ENCODE data around the gene GBP3. TPM values are rescaled to one million over a fixed set of nuclear protein-coding genes. Genes with fewer than 3 reads are reported as not detected.

GBP3 gene
- total RNA-seq, 4 donors from 2014 or later = 9.2 to 25.8 (median 11.2) TPM

- DNase-seq (ENCODE audit: low spot score in 2 of 2) = no peak
- no peaks in the 10 kb centered on the region for H3K9me3 ChIP-seq
- H3K36me3 ChIP-seq = peaks cover 0 to 20% (median 0%) of the 10 kb centered on the region in 3 donors
- H3K27ac ChIP-seq = no peak overlapping the region
- peaks cover 0 to 76% (median 24%) of the 10 kb centered on the region in 4 donors for H3K4me1 ChIP-seq
- no peak overlapping the region for H3K4me3 ChIP-seq
- TF ChIP-seq POLR2A (IDR thresholded peaks at IDR 0.05) (no peak), CTCF (IDR thresholded peaks at IDR 0.05) (no peak), EP300 (IDR thresholded peaks at IDR 0.05) (no peak)
- H3K27me3 ChIP-seq = no peaks in the 10 kb centered on the region
- 90 to 93% methylated on average over 1 of the region's 1 CpG for WGBS, 2 donors
Measured at GRCh38 chr1:88990426-88990825, 32.2 kb downstream of the GBP3 start.

GRCh38 chr1:88985692-88986091, 37.0 kb downstream of the GBP3 start:
- Histone ChIP-seq H3K27me3 (no peaks in the 10 kb centered on the region), H3K27ac (peak overlapping the region; percentile 69 to 92 (median 79)), H3K36me3 (peaks cover 0 to 33% (median 0%) of the 10 kb centered on the region in 3 donors), H3K4me1 (peaks cover 0 to 94% (median 38%) of the 10 kb centered on the region in 4 donors), H3K9me3 (no peaks in the 10 kb centered on the region), H3K4me3 (no peak overlapping the region)
- TF ChIP-seq CTCF (IDR thresholded peaks at IDR 0.05) = no peak
- TF ChIP-seq POLR2A (IDR thresholded peaks at IDR 0.05) = no peak
- no peak for TF ChIP-seq EP300 (IDR thresholded peaks at IDR 0.05)
- DNase-seq (ENCODE audit: low spot score in 2 of 2) = no peak
- 84 to 89% methylated on average over 4 of the region's 4 CpGs for WGBS, 2 donors

GRCh38 chr1:88985032-88985431, 37.6 kb downstream of the GBP3 start:
- TF ChIP-seq EP300 (IDR thresholded peaks at IDR 0.05) (peak in 1 of 2 donors; percentile 51), CTCF (IDR thresholded peaks at IDR 0.05) (no peak)
- Histone ChIP-seq H3K4me3 (peak overlapping the region in 2 of 4 donors; percentile 13 to 25), H3K9me3 (no peaks in the 10 kb centered on the region), H3K27me3 (no peaks in the 10 kb centered on the region), H3K27ac (peak overlapping the region; percentile 69 to 92 (median 79)), H3K36me3 (peaks cover 0 to 33% (median 0%) of the 10 kb centered on the region in 3 donors), H3K4me1 (peaks cover 0 to 94% (median 41%) of the 10 kb centered on the region in 4 donors)
- WGBS, 2 donors = 17% methylated on average over 1 of the region's 1 CpG
- peak in 1 of 2 donors; percentile 28 for DNase-seq (ENCODE audit: low spot score in 2 of 2)

GRCh38 chr1:88984569-88984968, 38.1 kb downstream of the GBP3 start:
- TF ChIP-seq CTCF (IDR thresholded peaks at IDR 0.05) (peak in 1 of 5 experiments; percentile 7), POLR2A (IDR thresholded peaks at IDR 0.05) (no peak)
- H3K36me3 ChIP-seq = peaks cover 0 to 33% (median 0%) of the 10 kb centered on the region in 3 donors
- H3K4me1 ChIP-seq = peaks cover 1 to 94% (median 43%) of the 10 kb centered on the region in 4 donors
- H3K4me3 ChIP-seq = peak overlapping the region in 2 of 4 donors; percentile 13 to 25
- H3K9me3 ChIP-seq = no peaks in the 10 kb centered on the region
- DNase-seq (ENCODE audit: low spot score in 2 of 2) = no peak
- WGBS, 2 donors = 31 to 40% methylated on average over 1 of the region's 1 CpG
- H3K27me3 ChIP-seq = no peaks in the 10 kb centered on the region
- peak overlapping the region; percentile 69 to 92 (median 79) for H3K27ac ChIP-seq

GRCh38 chr1:88983791-88984559, 38.7 kb downstream of the GBP3 start:
- H3K4me3 ChIP-seq = peak overlapping the region in 2 of 4 donors; percentile 13 to 25
- peak overlapping the region; percentile 69 to 92 (median 79) for H3K27ac ChIP-seq
- TF ChIP-seq CTCF (IDR thresholded peaks at IDR 0.05) = peak; percentile 58 to 80 (median 69)
- TF ChIP-seq POLR2A (IDR thresholded peaks at IDR 0.05) = no peak
- H3K9me3 ChIP-seq = no peaks in the 10 kb centered on the region
- peaks cover 5 to 94% (median 44%) of the 10 kb centered on the region in 4 donors for H3K4me1 ChIP-seq
- no peak for DNase-seq (ENCODE audit: low spot score in 2 of 2)
- no peaks in the 10 kb centered on the region for H3K27me3 ChIP-seq
- WGBS, 2 donors = 65 to 77% methylated on average over 17 of the region's 17 CpGs
- peaks cover 0 to 33% (median 0%) of the 10 kb centered on the region in 3 donors for H3K36me3 ChIP-seq
